HepG2 (cell line): Measurements from ENCODE around the gene CD72. TPM values are rescaled to one million over a fixed set of nuclear protein-coding genes. Genes with fewer than 3 reads are reported as not detected.

Experiments used
- ESRRA ChIP-seq: sonication (generic); formaldehyde crosslinking; IDR thresholded peaks from 2 replicates; pipeline ENCODE4 v1.5.1; 2020; ENCODE audit warnings: mild to moderate bottlenecking, low read depth, missing genetic modification reagents
- HDAC6 ChIP-seq: fragments of 200-600 bp; sonication (generic); IDR thresholded peaks from 2 replicates; pipeline ENCODE4 v1.7.0; 2017; ENCODE audit warnings: mild to moderate bottlenecking, antibody characterized with exemption, low read length, low read depth
- HHEX ChIP-seq: IDR thresholded peaks from 2 replicates; pipeline ENCODE4 v1.6.1; 2016; ENCODE audit warnings: control low read depth
- IRF9 ChIP-seq: sonication (generic); formaldehyde crosslinking; IDR thresholded peaks from 2 replicates; pipeline ENCODE4 v1.8.0; 2022; ENCODE audit warnings: missing genetic modification reagents, mild to moderate bottlenecking, borderline replicate concordance
- JARID2 ChIP-seq: sonication (generic); formaldehyde crosslinking; IDR thresholded peaks from 2 replicates; pipeline ENCODE4 v1.8.1; 2023; ENCODE audit warnings: missing genetic modification reagents, inconsistent platforms; ENCODE audit not compliant: insufficient replicate concordance
- MAX ChIP-seq: IDR thresholded peaks from 2 replicates; pipeline ENCODE4 v1.6.1; 2012; ENCODE audit warnings: inconsistent platforms
- SAFB2 ChIP-seq: sonication (generic); formaldehyde crosslinking; IDR thresholded peaks from 2 replicates; pipeline ENCODE4 v1.5.1; 2020; ENCODE audit warnings: missing genetic modification reagents, low read depth, mild to moderate bottlenecking, borderline replicate concordance
- SNRNP70 ChIP-seq: fragments of 200-400 bp; formaldehyde crosslinking; IDR thresholded peaks from 2 replicates; pipeline ENCODE4 v1.6.1; 2017; ENCODE audit warnings: mild to moderate bottlenecking, low read depth, low read length, moderate library complexity
- SRSF4 ChIP-seq: fragments of 200-400 bp; formaldehyde crosslinking; IDR thresholded peaks from one replicate; pipeline ENCODE4 v1.6.1; 2018; ENCODE audit warnings: mild to moderate bottlenecking, low read depth, low read length, moderate library complexity; ENCODE audit not compliant: poor library complexity, severe bottlenecking
- TRIM22 ChIP-seq: fragments of 450-650 bp; IDR thresholded peaks from 2 replicates; pipeline ENCODE4 v1.6.1; 2017
- ZBTB2 ChIP-seq: sonication (generic); formaldehyde crosslinking; IDR thresholded peaks from 2 replicates; pipeline ENCODE4 v1.8.0; 2022; ENCODE audit warnings: low read depth, missing genetic modification reagents
- ZBTB44 ChIP-seq: sonication (generic); formaldehyde crosslinking; IDR thresholded peaks from 2 replicates; pipeline ENCODE4 v1.4.0; 2020; ENCODE audit warnings: missing genetic modification reagents
- ZFX ChIP-seq: sonication (generic); formaldehyde crosslinking; IDR thresholded peaks from 2 replicates; pipeline ENCODE4 v1.4.0; 2020; ENCODE audit warnings: mild to moderate bottlenecking, low read depth, missing genetic modification reagents, moderate library complexity
- ZNF142 ChIP-seq: sonication (generic); formaldehyde crosslinking; IDR thresholded peaks from 2 replicates; pipeline ENCODE4 v1.4.0; 2020; ENCODE audit warnings: missing genetic modification reagents
- ZNF367 ChIP-seq: sonication (generic); formaldehyde crosslinking; IDR thresholded peaks from 2 replicates; pipeline ENCODE4 v1.4.0; 2020; ENCODE audit warnings: missing genetic modification reagents, borderline replicate concordance
- polyA plus RNA-seq, 8 experiments: library from polyadenylated mRNA; depleted of rRNA in 3 of 8; stranded (reverse) in 7 of 8; unstranded in 1 of 8; fragments of >200 nt; fragmentation: Illumina TruSeq in 4 of 8; extraction: Trizol in 4 of 8; gene quantifications; 2 replicates each; pipeline versions ENCODE4 v1.2.1 to v1.2.3, GENCODE V29; 2011 to 2016; ENCODE audit warnings: low read depth in 4 of 8, missing spikeins in 1 of 8, mixed read lengths in 1 of 8; ENCODE audit not compliant: insufficient read depth in 1 of 8
- total RNA-seq, 5 experiments: library from RNA; depleted of rRNA; stranded (reverse); fragments of >200 nt; fragmentation: Illumina TruSeq; extraction: Trizol; gene quantifications; 2 replicates each; pipeline ENCODE4 v1.2.3, GENCODE V29; 2016; ENCODE audit warnings: low read depth in 1 of 5

Gene CD72
- total and polyA plus RNA-seq, 2 of the 13 experiments (the other 11 are each of a cell fraction or from before 2014, with no cell fraction given) = 0.18 to 1.1 TPM

GRCh38 chr9:35664531-35665470 is 46.6 kb upstream of the CD72 start, which contains the start of gene ARHGEF39 (continued):
- TF ChIP-seq SAFB2 (CRISPR knock-in tag) = peak; percentile 59; the same call in 1 of the 2 replicates
- no peak for TF ChIP-seq JARID2 (CRISPR knock-in tag)
- no peak for TF ChIP-seq SRSF4
- peak; percentile 94 for TF ChIP-seq ZBTB2
- TF ChIP-seq HHEX = no peak
- peak; percentile 63 for TF ChIP-seq ZFX (CRISPR knock-in tag)
- TF ChIP-seq HDAC6 = no peak
- peak; percentile 95 for TF ChIP-seq MAX
- TF ChIP-seq TRIM22 = no peak
- 0 out of 2 replicates have a peak, but pooled peaks have one; percentile 54 for TF ChIP-seq ZNF142 (CRISPR knock-in tag)
- peak; percentile 48; the same call in 1 of the 2 replicates for TF ChIP-seq IRF9 (CRISPR knock-in tag)
- TF ChIP-seq ZNF367 = 0 out of 2 replicates have a peak, but pooled peaks have one; percentile 26
- TF ChIP-seq SNRNP70 = no peak
- peak; percentile 43; the same call in 1 of the 2 replicates for TF ChIP-seq ZBTB44
- peak; percentile 12; the same call in 1 of the 2 replicates for TF ChIP-seq ESRRA (CRISPR knock-in tag)
